ENCODE results near the gene IGSF21.

GRCh38 chr1:18412882-18413353 is 305.3 kb downstream of the IGSF21 start:
- TF ChIP-seq CTCF (IDR thresholded peaks at IDR 0.05), result no peak
- no peak for TF ChIP-seq POLR2A (IDR thresholded peaks at IDR 0.05)

Data from thyroid gland (tissue), 4 donors.